Measurements from ENCODE around the gene BYSL. TPM values are rescaled to one million over a fixed set of nuclear protein-coding genes. Genes with fewer than 3 reads are reported as not detected.

The BYSL gene
- total RNA-seq, 1 donor from 2014 or later = 16.0 TPM

DNA sequence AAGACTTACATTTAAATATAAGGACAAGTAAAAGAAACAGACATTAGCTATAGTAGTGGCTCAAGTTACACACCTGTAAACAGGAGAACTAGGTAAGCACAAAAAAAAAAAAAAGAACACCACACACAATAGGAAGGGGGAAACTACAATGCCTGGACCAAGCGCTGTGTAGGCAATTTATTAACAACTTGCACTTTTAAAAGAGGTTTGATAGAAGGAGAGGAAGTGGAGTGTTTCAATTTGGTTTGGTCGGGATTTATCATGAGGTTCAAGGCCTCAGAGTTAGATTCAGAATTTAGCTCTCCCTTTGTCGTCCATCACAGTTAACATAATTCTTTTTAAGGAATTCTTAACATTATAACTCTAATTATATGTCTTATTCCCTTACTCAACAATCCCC lies 25.0 kb upstream of the BYSL start:
- Histone ChIP-seq H3K9me3 (no peaks in the 10 kb centered on the region), H3K4me3 (peak overlapping the region; percentile 53 to 69), H3K27me3 (no peaks in the 10 kb centered on the region), H3K36me3 (no peaks in the 10 kb centered on the region), H3K4me1 (peaks cover 20% of the 10 kb centered on the region), H3K27ac (no peak overlapping the region)
- intact Hi-C loops (cut with DNase I) = no loop called here
- no peak for DNase-seq (ENCODE audit: extremely low spot score in 2 of 2)
- TF ChIP-seq POLR2A (IDR thresholded peaks at IDR 0.05) (no peak), POLR2AphosphoS5 (IDR thresholded peaks at IDR 0.05; ENCODE audit: insufficient read depth in 1 of 2, low read depth in 1 of 2) (no peak)
- TF ChIP-seq, protein P1, sequence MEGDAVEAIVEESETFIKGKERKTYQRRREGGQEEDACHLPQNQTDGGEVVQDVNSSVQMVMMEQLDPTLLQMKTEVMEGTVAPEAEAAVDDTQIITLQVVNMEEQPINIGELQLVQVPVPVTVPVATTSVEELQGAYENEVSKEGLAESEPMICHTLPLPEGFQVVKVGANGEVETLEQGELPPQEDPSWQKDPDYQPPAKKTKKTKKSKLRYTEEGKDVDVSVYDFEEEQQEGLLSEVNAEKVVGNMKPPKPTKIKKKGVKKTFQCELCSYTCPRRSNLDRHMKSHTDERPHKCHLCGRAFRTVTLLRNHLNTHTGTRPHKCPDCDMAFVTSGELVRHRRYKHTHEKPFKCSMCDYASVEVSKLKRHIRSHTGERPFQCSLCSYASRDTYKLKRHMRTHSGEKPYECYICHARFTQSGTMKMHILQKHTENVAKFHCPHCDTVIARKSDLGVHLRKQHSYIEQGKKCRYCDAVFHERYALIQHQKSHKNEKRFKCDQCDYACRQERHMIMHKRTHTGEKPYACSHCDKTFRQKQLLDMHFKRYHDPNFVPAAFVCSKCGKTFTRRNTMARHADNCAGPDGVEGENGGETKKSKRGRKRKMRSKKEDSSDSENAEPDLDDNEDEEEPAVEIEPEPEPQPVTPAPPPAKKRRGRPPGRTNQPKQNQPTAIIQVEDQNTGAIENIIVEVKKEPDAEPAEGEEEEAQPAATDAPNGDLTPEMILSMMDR (IDR thresholded peaks at IDR 0.05) = no peak

DNA sequence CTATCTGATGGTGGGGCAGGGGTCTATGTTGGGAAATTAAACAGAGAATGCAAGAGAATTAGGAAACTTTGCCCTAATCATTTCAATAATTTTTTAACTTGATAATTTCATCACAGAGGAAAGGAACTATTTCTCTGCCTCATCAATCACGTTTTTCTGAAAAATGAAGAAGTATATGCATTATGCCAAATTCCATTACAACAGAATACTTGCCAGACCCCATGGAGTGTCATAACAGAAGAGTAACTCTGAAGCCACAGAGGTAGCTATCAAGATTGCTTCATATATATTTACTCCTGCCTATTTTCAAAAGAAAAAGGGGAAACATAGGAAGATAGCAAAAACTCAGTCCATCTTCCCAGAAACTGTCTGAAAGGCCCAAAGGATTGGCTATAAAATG lies 20.4 kb upstream of the BYSL start:
- DNase-seq (ENCODE audit: extremely low spot score in 2 of 2) = no peak
- intact Hi-C loops (cut with DNase I) = no loop called here
- peaks cover 0 to 18% of the 10 kb centered on the region in 2 donors for H3K36me3 ChIP-seq
- H3K27me3 ChIP-seq = no peaks in the 10 kb centered on the region
- H3K4me3 ChIP-seq = no peak overlapping the region
- H3K9me3 ChIP-seq = no peaks in the 10 kb centered on the region
- TF ChIP-seq POLR2AphosphoS5 (IDR thresholded peaks at IDR 0.05; ENCODE audit: insufficient read depth in 1 of 2, low read depth in 1 of 2) = no peak
- TF ChIP-seq, protein P1 (IDR thresholded peaks at IDR 0.05) = no peak
- no peak for TF ChIP-seq POLR2A (IDR thresholded peaks at IDR 0.05)
- H3K27ac ChIP-seq = no peak overlapping the region
- H3K4me1 ChIP-seq = peaks cover 9% of the 10 kb centered on the region

- Histone ChIP-seq H3K36me3 (peaks cover 0 to 27% of the 10 kb centered on the region in 2 donors), H3K27me3 (no peaks in the 10 kb centered on the region), H3K4me3 (no peak overlapping the region), H3K9me3 (no peaks in the 10 kb centered on the region), H3K27ac (no peak overlapping the region), H3K4me1 (no peaks in the 10 kb centered on the region)
- intact Hi-C loops (cut with DNase I) = no loop called here
- TF ChIP-seq, protein P1 (IDR thresholded peaks at IDR 0.05) = no peak
- TF ChIP-seq POLR2A (IDR thresholded peaks at IDR 0.05) (no peak), POLR2AphosphoS5 (IDR thresholded peaks at IDR 0.05; ENCODE audit: insufficient read depth in 1 of 2, low read depth in 1 of 2) (no peak)
- DNase-seq (ENCODE audit: extremely low spot score in 2 of 2) = no peak
Measured at GRCh38 chr6:41901882-41902519, 19.3 kb upstream of the BYSL start.

GRCh38 chr6:41909727-41910126 lies 11.6 kb upstream of the BYSL start:
- H3K4me1 ChIP-seq = no peaks in the 10 kb centered on the region
- no peak overlapping the region for H3K4me3 ChIP-seq
- H3K9me3 ChIP-seq = no peaks in the 10 kb centered on the region
- intact Hi-C loops (cut with DNase I) = no loop called here
- peaks cover 0 to 37% of the 10 kb centered on the region in 2 donors for H3K36me3 ChIP-seq
- TF ChIP-seq, protein P1 (IDR thresholded peaks at IDR 0.05) = no peak
- no peak for TF ChIP-seq POLR2AphosphoS5 (IDR thresholded peaks at IDR 0.05; ENCODE audit: insufficient read depth in 1 of 2, low read depth in 1 of 2)
- no peak for TF ChIP-seq POLR2A (IDR thresholded peaks at IDR 0.05)
- H3K27ac ChIP-seq = no peak overlapping the region
- no peak for DNase-seq (ENCODE audit: extremely low spot score in 2 of 2)
- H3K27me3 ChIP-seq = no peaks in the 10 kb centered on the region

GRCh38 chr6:41914343-41914742 lies 7.0 kb upstream of the BYSL start:
- H3K36me3 ChIP-seq = peaks cover 0 to 24% of the 10 kb centered on the region in 2 donors
- intact Hi-C loops (cut with DNase I) = no loop called here

More at GRCh38 chr6:41914343-41914742, 7.0 kb upstream of the BYSL start:
- Histone ChIP-seq H3K27ac (no peak overlapping the region), H3K4me3 (no peak overlapping the region), H3K27me3 (no peaks in the 10 kb centered on the region), H3K4me1 (peaks cover 12% of the 10 kb centered on the region), H3K9me3 (no peaks in the 10 kb centered on the region)
- TF ChIP-seq, protein P1 (IDR thresholded peaks at IDR 0.05) = no peak
- TF ChIP-seq POLR2AphosphoS5 (IDR thresholded peaks at IDR 0.05; ENCODE audit: insufficient read depth in 1 of 2, low read depth in 1 of 2) = no peak
- no peak for TF ChIP-seq POLR2A (IDR thresholded peaks at IDR 0.05)
- no peak for DNase-seq (ENCODE audit: extremely low spot score in 2 of 2)
